HepG2 (cell line): ENCODE measurements around the gene BTN1A1. TPM values are rescaled to one million over a fixed set of nuclear protein-coding genes. Genes with fewer than 3 reads are reported as not detected.
A peak's percentile ranks its signal among the peaks of the same experiment; 100 is the strongest.

ENCODE experiments used
- ATAC-seq: fragments of 200-7000 bp; cut with Tn5 transposase; 3 replicates; pipeline ENCODE4 v1.9.1; 2020; ENCODE audit warnings: mild to moderate bottlenecking, moderate library complexity
- BruUV-seq: library from RNA; stranded (reverse); fragments of 400-500 nt; replicated peaks from 2 replicates; lab custom pipeline; 2021; lab: Mats Ljungman, UMichigan
- CTCF ChIA-PET: fragments of 300-600 bp; formaldehyde crosslinking; extraction: SDS; loops from one replicate; lab custom pipeline; 2021; ENCODE audit warnings: low total read pairs, inconsistent platforms, low intra/inter-chr PET ratio; lab: Yijun Ruan, JAX
- POLR2A ChIA-PET: fragments of 350-600 bp; sonication (Branson Sonifier 250); formaldehyde crosslinking; loops from one replicate; lab custom pipeline; 2020; ENCODE audit warnings: antibody characterized with exemption, inconsistent platforms; lab: Yijun Ruan, JAX
- DNase-seq: peaks from one replicate; pipeline ENCODE4 v3.0.0-alpha.2; 2015; ENCODE audit warnings: low spot score
- FAIRE-seq: peaks from 3 replicates; lab custom pipeline; 2011; peaks lifted over from hg19 to GRCh38; lab: Jason Lieb, UNC
- H2AFZ ChIP-seq: one replicate; pipeline ENCODE4 v1.6.1; 2011; ENCODE audit warnings: low read length, inconsistent platforms
- H3K27ac ChIP-seq: fragments of 300-600 bp; 3 replicates; pipeline ENCODE4 v1.8.0; 2011; ENCODE audit warnings: mixed run types, mild to moderate bottlenecking, mixed read lengths, low read length, inconsistent platforms; ENCODE audit not compliant: insufficient read depth; ENCODE audit errors: extremely low read length
- H3K27me3 ChIP-seq, 2 experiments: fragments of 200-600 bp in 1 of 2; 2 replicates in 1 of 2; 3 replicates in 1 of 2; pipeline versions ENCODE4 v1.6.0 to v1.8.0; 2011; ENCODE audit warnings: low read length in 2 of 2, mild to moderate bottlenecking in 2 of 2, moderate library complexity in 2 of 2, inconsistent platforms in 1 of 2; ENCODE audit not compliant: insufficient read depth in 2 of 2, control insufficient read depth in 1 of 2
- H3K36me3 ChIP-seq, 2 experiments: fragments of 200-600 bp in 1 of 2; replicated peaks in 1 of 2; 2 replicates in 1 of 2; 3 replicates in 1 of 2; pipeline versions ENCODE4 v1.5.1 to v1.8.0; 2011; ENCODE audit warnings: low read length in 2 of 2, inconsistent platforms in 1 of 2; ENCODE audit not compliant: insufficient read depth in 2 of 2, control insufficient read depth in 1 of 2
- H3K4me1 ChIP-seq: 2 replicates; pipeline ENCODE4 v1.5.1; 2012; ENCODE audit warnings: low read length, inconsistent platforms; ENCODE audit not compliant: insufficient read depth
- H3K4me2 ChIP-seq: 2 replicates; pipeline ENCODE4 v1.6.0; 2011; ENCODE audit warnings: low read depth, low read length, inconsistent platforms
- H3K4me3 ChIP-seq, 3 experiments: fragments of 200-600 bp in 1 of 3; sonication (generic), shearing (Covaris generic) in 1 of 3; replicated peaks in 1 of 3; 2 replicates each; pipeline ENCODE4 v1.5.1; 2011 to 2016; ENCODE audit warnings: low read length in 3 of 3, inconsistent platforms in 2 of 3, low read depth in 2 of 3, mild to moderate bottlenecking in 2 of 3, control low read depth in 1 of 3, mixed read lengths in 1 of 3; ENCODE audit not compliant: insufficient read depth in 1 of 3
- H3K79me2 ChIP-seq: one replicate; pipeline ENCODE4 v1.6.1; 2011; ENCODE audit warnings: low read length, inconsistent platforms; ENCODE audit not compliant: insufficient read depth
- H3K9ac ChIP-seq: 2 replicates; pipeline ENCODE4 v1.6.0; 2011; ENCODE audit warnings: mild to moderate bottlenecking, low read depth, low read length, inconsistent platforms; ENCODE audit not compliant: insufficient read depth
- H3K9me3 ChIP-seq: 2 replicates; pipeline ENCODE4 v1.5.1; 2012; ENCODE audit warnings: mild to moderate bottlenecking, low read length
- H4K20me1 ChIP-seq: 2 replicates; pipeline ENCODE4 v1.6.0; 2011; ENCODE audit warnings: inconsistent platforms, mild to moderate bottlenecking, low read length, moderate library complexity; ENCODE audit not compliant: insufficient read depth
- CTCF ChIP-seq: sonication (generic); formaldehyde crosslinking; IDR thresholded peaks from 2 replicates; pipeline ENCODE4 v1.5.0; 2020; ENCODE audit warnings: mild to moderate bottlenecking, missing genetic modification reagents, moderate library complexity
- GPN1 ChIP-seq: sonication (generic); formaldehyde crosslinking; IDR thresholded peaks from 2 replicates; pipeline ENCODE4 v1.5.1; 2020; ENCODE audit warnings: missing genetic modification reagents, borderline replicate concordance
- IRF2 ChIP-seq: IDR thresholded peaks from 2 replicates; pipeline ENCODE4 v1.6.1; 2018; ENCODE audit warnings: missing genetic modification reagents, missing compliant biosample characterization
- KLF11 ChIP-seq: IDR thresholded peaks from 2 replicates; pipeline ENCODE4 v1.6.1; 2016; ENCODE audit warnings: missing compliant biosample characterization
- MLLT10 ChIP-seq: sonication (generic); formaldehyde crosslinking; IDR thresholded peaks from 2 replicates; pipeline ENCODE4 v1.4.0; 2020; ENCODE audit warnings: missing genetic modification reagents
- RERE ChIP-seq: IDR thresholded peaks from 2 replicates; pipeline ENCODE4 v1.6.1; 2016; ENCODE audit warnings: low read depth, missing genetic modification reagents, missing compliant biosample characterization
- SMYD3 ChIP-seq: sonication (generic); formaldehyde crosslinking; IDR thresholded peaks from 2 replicates; pipeline ENCODE4 v1.8.1; 2023; ENCODE audit warnings: mild to moderate bottlenecking, missing genetic modification reagents
- SP4 ChIP-seq: sonication (generic); formaldehyde crosslinking; IDR thresholded peaks from 2 replicates; pipeline ENCODE4 v1.8.1; 2023; ENCODE audit warnings: mild to moderate bottlenecking, missing genetic modification reagents
- ZBTB25 ChIP-seq: IDR thresholded peaks from 2 replicates; pipeline ENCODE4 v1.6.1; 2018; ENCODE audit warnings: missing genetic modification reagents
- ZFP90 ChIP-seq: sonication (generic); formaldehyde crosslinking; IDR thresholded peaks from 2 replicates; pipeline ENCODE4 v1.8.0; 2022; ENCODE audit warnings: missing genetic modification reagents, mild to moderate bottlenecking, inconsistent platforms, borderline replicate concordance
- ZNF160 ChIP-seq: sonication (generic); formaldehyde crosslinking; IDR thresholded peaks from 2 replicates; pipeline ENCODE4 v1.8.0; 2022; ENCODE audit warnings: mild to moderate bottlenecking, inconsistent platforms, missing genetic modification reagents
- ZNF737 ChIP-seq: sonication (generic); formaldehyde crosslinking; IDR thresholded peaks from 2 replicates; pipeline ENCODE4 v1.5.0; 2020; ENCODE audit warnings: missing genetic modification reagents, mild to moderate bottlenecking, borderline replicate concordance
- ZNF746 ChIP-seq: sonication (generic); formaldehyde crosslinking; IDR thresholded peaks from 2 replicates; pipeline ENCODE4 v1.8.0; 2022; ENCODE audit warnings: mild to moderate bottlenecking, missing genetic modification reagents
- ZNF784 ChIP-seq: sonication (generic); formaldehyde crosslinking; IDR thresholded peaks from 2 replicates; pipeline ENCODE4 v1.5.1; 2020; ENCODE audit warnings: missing genetic modification reagents, mild to moderate bottlenecking, borderline replicate concordance
- whole genome bisulfite sequencing: methylation state at CpG from one replicate; pipeline ENCODE4 v1.1.6; 2017; ENCODE audit warnings: low lambda C conversion rate; 5-methylcytosine and 5-hydroxymethylcytosine counted together
- in situ Hi-C: cut with HindIII; loops from 2 replicates; pipeline ENCODE4 v1.10.0; 2017; ENCODE audit warnings: low pct_unique_long_range_greater_than_20kb; ENCODE audit not compliant: extremely low pct_ligation_motif_present
- intact Hi-C: fragments of 100-400 bp; cut with micrococcal nuclease; formaldehyde crosslinking; loops from one replicate; pipeline ENCODE4 v1.10.0; 2022; ENCODE audit not compliant: unreplicated experiment
- polyA plus RNA-seq, 8 experiments: library from polyadenylated mRNA; depleted of rRNA in 3 of 8; stranded (reverse) in 7 of 8; unstranded in 1 of 8; fragments of >200 nt; fragmentation: Illumina TruSeq in 4 of 8; extraction: Trizol in 4 of 8; gene quantifications; 2 replicates each; pipeline versions ENCODE4 v1.2.1 to v1.2.3, GENCODE V29; 2011 to 2016; ENCODE audit warnings: low read depth in 4 of 8, missing spikeins in 1 of 8, mixed read lengths in 1 of 8; ENCODE audit not compliant: insufficient read depth in 1 of 8
- total RNA-seq, 5 experiments: library from RNA; depleted of rRNA; stranded (reverse); fragments of >200 nt; fragmentation: Illumina TruSeq; extraction: Trizol; gene quantifications; 2 replicates each; pipeline ENCODE4 v1.2.3, GENCODE V29; 2016; ENCODE audit warnings: low read depth in 1 of 5

Gene BTN1A1
- total and polyA plus RNA-seq, 2 of the 13 experiments (the other 11 are each of a cell fraction or from before 2014, with no cell fraction given), result 0.04 TPM; not detected in 1

GRCh38 chr6:26555505-26556262, 55.6 kb downstream of the BTN1A1 start:
- ATAC-seq, result peak; percentile 2; the same call in 2 of the 3 replicates
- intact Hi-C loops (loop anchor here (1.0 to 10.0 kb wide), 3 partner anchors 35 to 919 kb away; partner anchors contain the start of genes ABT1 and ZNF184), in situ Hi-C loops (no loop called here)
- H3K4me3 ChIP-seq, result peak overlapping the region; percentile 77 to 81 (median 80)
- peak overlapping the region; percentile 43 for H2AFZ ChIP-seq
- no peak for DNase-seq
- peak overlapping the region; percentile 36 for H3K9ac ChIP-seq
- no peak for FAIRE-seq
- H3K9me3 ChIP-seq, result no peaks in the 10 kb centered on the region
- WGBS, result 59% methylated on average over 19 of the region's 19 CpGs
- H3K4me1 ChIP-seq, result peaks cover 52% of the 10 kb centered on the region
- BruUV-seq, result no TSS peak
- no peaks in the 10 kb centered on the region for H4K20me1 ChIP-seq
- CTCF ChIA-PET, result no interaction called here
- peak overlapping the region; percentile 89 for H3K4me2 ChIP-seq
- H3K27me3 ChIP-seq, result no peaks in the 10 kb centered on the region; a peak in 1 of 5 replicates
- peak overlapping the region; percentile 4 for H3K27ac ChIP-seq
- H3K79me2 ChIP-seq, result no peaks in the 10 kb centered on the region
- H3K36me3 ChIP-seq, result no peaks in the 10 kb centered on the region
- POLR2A ChIA-PET, result interaction anchor here (1.1 to 5.7 kb wide), 7 partner anchors 10 to 233 kb away, joined by 3 to 68 read pairs (median 6); partner anchors contain the start of gene HMGN4
- TF ChIP-seq ZNF784 (CRISPR knock-in tag) (peak; percentile 15; the same call in 1 of the 2 replicates), MLLT10 (CRISPR knock-in tag) (no peak), ZNF746 (CRISPR knock-in tag) (no peak), IRF2 (0 out of 2 replicates have a peak, but pooled peaks have one; percentile 7), CTCF (CRISPR knock-in tag) (no peak), SMYD3 (CRISPR knock-in tag) (0 out of 2 replicates have a peak, but pooled peaks have one; percentile 27), KLF11 (CRISPR knock-in tag) (0 out of 2 replicates have a peak, but pooled peaks have one; percentile 50), SP4 (0 out of 2 replicates have a peak, but pooled peaks have one; percentile 12), ZNF737 (CRISPR knock-in tag) (no peak), ZBTB25 (CRISPR knock-in tag) (0 out of 2 replicates have a peak, but pooled peaks have one; percentile 3), RERE (CRISPR knock-in tag) (no peak), GPN1 (CRISPR knock-in tag) (no peak), ZFP90 (CRISPR knock-in tag) (peak; percentile 15; the same call in 1 of the 2 replicates), ZNF160 (CRISPR knock-in tag) (no peak)
